ENCODE measurements around the gene COL4A3. TPM values are rescaled to one million over a fixed set of nuclear protein-coding genes. Genes with fewer than 3 reads are reported as not detected.

COL4A3 gene
- total and polyA plus RNA-seq, 2 donors = 0.94 to 2.5 TPM

DNA sequence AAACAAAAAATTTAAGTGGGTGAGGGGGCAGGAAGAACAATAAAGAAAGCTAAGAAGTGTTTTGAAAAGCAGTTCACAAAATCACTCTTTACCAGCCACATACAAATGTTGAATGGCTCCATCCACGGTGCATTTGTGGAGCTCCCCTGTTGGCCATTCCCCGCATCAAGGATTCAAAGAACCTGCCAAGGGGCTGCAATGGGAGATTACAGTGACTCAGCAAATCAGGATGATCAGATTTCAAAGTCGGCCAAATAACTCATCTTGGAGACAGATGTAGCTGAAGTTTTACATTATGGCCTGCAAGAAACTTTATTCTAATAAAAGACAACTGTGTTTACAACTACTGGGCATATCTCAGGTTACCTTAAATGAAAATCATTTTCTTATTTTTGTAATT, 26.9 kb downstream of the COL4A3 start:
- Histone ChIP-seq H3K4me1 (ENCODE audit: control insufficient read depth in 2 of 2, insufficient read depth in 2 of 2, low read length in 2 of 2) (no peaks in the 10 kb centered on the region), H3K9me3 (ENCODE audit: control insufficient read depth in 2 of 2, insufficient read depth in 1 of 2, low read length in 1 of 2) (no peaks in the 10 kb centered on the region), H3K36me3 (ENCODE audit: control insufficient read depth in 2 of 2, insufficient read depth in 2 of 2, low read length in 1 of 2) (no peaks in the 10 kb centered on the region), H3K4me3 (ENCODE audit: low read length in 2 of 2) (no peak overlapping the region), H3K27me3 (ENCODE audit: control insufficient read depth in 2 of 2, insufficient read depth in 1 of 2, low read length in 1 of 2) (no peaks in the 10 kb centered on the region), H3K27ac (ENCODE audit: low read depth in 1 of 2, low read length in 1 of 2) (no peak overlapping the region)
- DNase-seq (ENCODE audit: low read depth in 6 of 9, low spot score in 9 of 9) = no peak
- 74% methylated on average over 3 of the region's 3 CpGs for WGBS

GRCh38 chr2:227192491-227192890, 28.1 kb downstream of the COL4A3 start:
- Histone ChIP-seq H3K4me1 (ENCODE audit: control insufficient read depth in 2 of 2, insufficient read depth in 2 of 2, low read length in 2 of 2) (no peaks in the 10 kb centered on the region), H3K36me3 (ENCODE audit: control insufficient read depth in 2 of 2, insufficient read depth in 2 of 2, low read length in 1 of 2) (no peaks in the 10 kb centered on the region), H3K4me3 (ENCODE audit: low read length in 2 of 2) (no peak overlapping the region), H3K9me3 (ENCODE audit: control insufficient read depth in 2 of 2, insufficient read depth in 1 of 2, low read length in 1 of 2) (no peaks in the 10 kb centered on the region), H3K27ac (ENCODE audit: low read depth in 1 of 2, low read length in 1 of 2) (no peak overlapping the region), H3K27me3 (ENCODE audit: control insufficient read depth in 2 of 2, insufficient read depth in 1 of 2, low read length in 1 of 2) (no peaks in the 10 kb centered on the region)
- WGBS = 95% methylated on average over 3 of the region's 3 CpGs
- no peak for DNase-seq (ENCODE audit: low read depth in 6 of 9, low spot score in 9 of 9)

DNA sequence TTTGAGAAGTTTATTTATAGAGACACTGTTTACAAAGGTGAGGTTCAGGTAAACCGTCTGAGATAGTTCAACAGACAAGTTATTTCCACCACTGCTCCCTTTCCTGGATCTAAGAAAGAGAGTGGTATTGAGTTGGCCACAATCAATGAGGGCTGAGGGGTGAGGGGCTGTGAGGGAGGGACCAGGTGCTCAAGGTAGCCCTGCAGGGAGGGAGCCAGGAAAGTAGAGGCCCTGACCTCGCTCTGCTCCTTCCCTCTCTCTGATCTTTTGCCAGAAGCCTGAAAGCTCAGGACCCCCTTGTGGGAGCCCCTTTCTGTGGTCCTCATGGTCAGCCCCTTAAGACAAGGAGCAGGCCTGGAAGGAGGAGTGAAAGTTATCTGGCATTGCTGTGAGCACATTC, 29.8 kb downstream of the COL4A3 start:
- H3K4me1 ChIP-seq (ENCODE audit: control insufficient read depth in 2 of 2, insufficient read depth in 2 of 2, low read length in 2 of 2) = no peaks in the 10 kb centered on the region
- no peaks in the 10 kb centered on the region for H3K9me3 ChIP-seq (ENCODE audit: control insufficient read depth in 2 of 2, insufficient read depth in 1 of 2, low read length in 1 of 2)
- H3K27ac ChIP-seq (ENCODE audit: low read depth in 1 of 2, low read length in 1 of 2) = no peak overlapping the region
- no peak for DNase-seq (ENCODE audit: low read depth in 6 of 9, low spot score in 9 of 9)
- 81% methylated on average over 2 of the region's 2 CpGs for WGBS
- H3K36me3 ChIP-seq (ENCODE audit: control insufficient read depth in 2 of 2, insufficient read depth in 2 of 2, low read length in 1 of 2) = no peaks in the 10 kb centered on the region
- H3K4me3 ChIP-seq (ENCODE audit: low read length in 2 of 2) = no peak overlapping the region
- H3K27me3 ChIP-seq (ENCODE audit: control insufficient read depth in 2 of 2, insufficient read depth in 1 of 2, low read length in 1 of 2) = no peaks in the 10 kb centered on the region

DNA sequence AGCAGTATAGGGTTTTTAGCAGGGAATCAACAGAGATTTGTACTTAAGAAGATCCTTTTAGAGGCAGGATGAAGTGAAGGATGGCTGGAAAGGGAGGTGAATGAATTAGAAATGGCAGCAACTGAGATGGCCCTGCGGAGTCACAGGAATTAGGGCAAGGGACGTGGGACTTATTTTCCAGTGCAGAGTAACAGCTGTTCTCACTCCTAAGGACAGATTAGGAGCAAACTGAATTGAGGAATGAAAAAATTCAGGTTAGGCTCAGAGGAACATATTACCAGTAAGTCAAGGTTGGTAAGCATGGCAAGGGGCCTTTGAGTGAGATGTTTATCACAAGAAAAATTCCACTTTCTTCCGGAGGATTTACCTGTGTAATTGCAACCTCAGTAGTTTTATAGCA, 34.4 kb downstream of the COL4A3 start:
- Histone ChIP-seq H3K36me3 (ENCODE audit: control insufficient read depth in 2 of 2, insufficient read depth in 2 of 2, low read length in 1 of 2) (no peaks in the 10 kb centered on the region), H3K9me3 (ENCODE audit: control insufficient read depth in 2 of 2, insufficient read depth in 1 of 2, low read length in 1 of 2) (no peaks in the 10 kb centered on the region), H3K4me3 (ENCODE audit: low read length in 2 of 2) (no peak overlapping the region), H3K4me1 (ENCODE audit: control insufficient read depth in 2 of 2, insufficient read depth in 2 of 2, low read length in 2 of 2) (no peaks in the 10 kb centered on the region), H3K27ac (ENCODE audit: low read depth in 1 of 2, low read length in 1 of 2) (no peak overlapping the region), H3K27me3 (ENCODE audit: control insufficient read depth in 2 of 2, insufficient read depth in 1 of 2, low read length in 1 of 2) (no peaks in the 10 kb centered on the region)
- DNase-seq (ENCODE audit: low read depth in 6 of 9, low spot score in 9 of 9) = no peak
- 92% methylated on average over 3 of the region's 3 CpGs for WGBS

DNA sequence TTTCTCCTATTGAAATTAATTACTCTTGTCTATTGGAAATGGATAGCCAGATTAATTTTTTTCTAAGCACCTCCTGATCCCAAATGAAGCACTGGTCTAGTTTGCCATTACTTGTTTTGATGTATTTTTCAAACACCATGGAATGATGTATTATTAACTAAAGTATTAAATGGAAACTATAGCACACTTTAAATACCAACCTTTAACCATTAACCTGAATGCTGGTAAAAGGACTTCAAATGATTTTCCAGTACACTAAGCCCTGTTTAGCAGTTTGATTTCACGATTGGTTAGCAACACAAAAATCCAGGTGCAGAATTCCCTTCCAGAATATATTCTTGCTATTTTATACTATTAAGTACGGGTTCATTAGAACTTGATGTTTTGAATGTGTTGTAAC, 37.3 kb downstream of the COL4A3 start:
- H3K36me3 ChIP-seq (ENCODE audit: control insufficient read depth in 2 of 2, insufficient read depth in 2 of 2, low read length in 1 of 2) = no peaks in the 10 kb centered on the region
- no peak for DNase-seq (ENCODE audit: low read depth in 6 of 9, low spot score in 9 of 9)
- no peaks in the 10 kb centered on the region for H3K27me3 ChIP-seq (ENCODE audit: control insufficient read depth in 2 of 2, insufficient read depth in 1 of 2, low read length in 1 of 2)
- WGBS = 94% methylated on average over 2 of the region's 2 CpGs
- no peaks in the 10 kb centered on the region for H3K9me3 ChIP-seq (ENCODE audit: control insufficient read depth in 2 of 2, insufficient read depth in 1 of 2, low read length in 1 of 2)
- H3K4me1 ChIP-seq (ENCODE audit: control insufficient read depth in 2 of 2, insufficient read depth in 2 of 2, low read length in 2 of 2) = no peaks in the 10 kb centered on the region
- H3K27ac ChIP-seq (ENCODE audit: low read depth in 1 of 2, low read length in 1 of 2) = no peak overlapping the region
- no peak overlapping the region for H3K4me3 ChIP-seq (ENCODE audit: low read length in 2 of 2)

GRCh38 chr2:227204452-227204851, 40.0 kb downstream of the COL4A3 start:
- Histone ChIP-seq H3K4me1 (ENCODE audit: control insufficient read depth in 2 of 2, insufficient read depth in 2 of 2, low read length in 2 of 2) (no peaks in the 10 kb centered on the region), H3K27me3 (ENCODE audit: control insufficient read depth in 2 of 2, insufficient read depth in 1 of 2, low read length in 1 of 2) (no peaks in the 10 kb centered on the region), H3K27ac (ENCODE audit: low read depth in 1 of 2, low read length in 1 of 2) (no peak overlapping the region), H3K36me3 (ENCODE audit: control insufficient read depth in 2 of 2, insufficient read depth in 2 of 2, low read length in 1 of 2) (no peaks in the 10 kb centered on the region), H3K9me3 (ENCODE audit: control insufficient read depth in 2 of 2, insufficient read depth in 1 of 2, low read length in 1 of 2) (no peaks in the 10 kb centered on the region), H3K4me3 (ENCODE audit: low read length in 2 of 2) (no peak overlapping the region)
- 98% methylated on average over 4 of the region's 4 CpGs for WGBS
- no peak for DNase-seq (ENCODE audit: low read depth in 6 of 9, low spot score in 9 of 9)

DNA sequence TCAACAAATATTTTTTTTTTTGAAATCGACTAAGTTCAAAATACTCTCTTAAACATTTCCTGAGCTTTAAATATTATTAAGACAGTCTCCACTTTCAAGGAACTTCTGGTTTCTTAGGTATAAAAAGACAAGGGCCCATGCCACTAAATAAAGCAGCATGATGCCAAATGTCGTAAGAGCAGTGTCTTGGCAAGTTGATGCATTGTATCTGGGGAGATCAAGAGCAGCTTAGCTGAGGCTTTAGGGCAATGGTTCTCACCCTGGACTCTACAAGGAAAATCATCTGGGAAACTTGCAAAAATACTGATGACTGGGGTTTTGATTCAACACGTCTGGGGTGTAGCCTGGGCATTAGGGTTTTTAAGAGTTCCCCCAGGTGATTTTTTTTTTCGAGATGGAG, 41.3 kb downstream of the COL4A3 start:
- H3K4me1 ChIP-seq (ENCODE audit: control insufficient read depth in 2 of 2, insufficient read depth in 2 of 2, low read length in 2 of 2) = no peaks in the 10 kb centered on the region

GRCh38 chr2:227206406-227206805, 42.0 kb downstream of the COL4A3 start:
- no peak overlapping the region for H3K4me3 ChIP-seq (ENCODE audit: low read length in 2 of 2)
- 93% methylated on average over 9 of the region's 9 CpGs for WGBS
- DNase-seq (ENCODE audit: low read depth in 6 of 9, low spot score in 9 of 9) = no peak
- no peak overlapping the region for H3K27ac ChIP-seq (ENCODE audit: low read depth in 1 of 2, low read length in 1 of 2)
- H3K36me3 ChIP-seq (ENCODE audit: control insufficient read depth in 2 of 2, insufficient read depth in 2 of 2, low read length in 1 of 2) = no peaks in the 10 kb centered on the region
- no peaks in the 10 kb centered on the region for H3K27me3 ChIP-seq (ENCODE audit: control insufficient read depth in 2 of 2, insufficient read depth in 1 of 2, low read length in 1 of 2)
- no peaks in the 10 kb centered on the region for H3K9me3 ChIP-seq (ENCODE audit: control insufficient read depth in 2 of 2, insufficient read depth in 1 of 2, low read length in 1 of 2)
- no peaks in the 10 kb centered on the region for H3K4me1 ChIP-seq (ENCODE audit: control insufficient read depth in 2 of 2, insufficient read depth in 2 of 2, low read length in 2 of 2)

More for the DNA sequence above, 41.3 kb downstream of the COL4A3 start:
- Histone ChIP-seq H3K27ac (ENCODE audit: low read depth in 1 of 2, low read length in 1 of 2) (no peak overlapping the region), H3K9me3 (ENCODE audit: control insufficient read depth in 2 of 2, insufficient read depth in 1 of 2, low read length in 1 of 2) (no peaks in the 10 kb centered on the region), H3K36me3 (ENCODE audit: control insufficient read depth in 2 of 2, insufficient read depth in 2 of 2, low read length in 1 of 2) (no peaks in the 10 kb centered on the region), H3K27me3 (ENCODE audit: control insufficient read depth in 2 of 2, insufficient read depth in 1 of 2, low read length in 1 of 2) (no peaks in the 10 kb centered on the region), H3K4me3 (ENCODE audit: low read length in 2 of 2) (no peak overlapping the region)
- DNase-seq (ENCODE audit: low read depth in 6 of 9, low spot score in 9 of 9) = no peak
- 90% methylated on average over 4 of the region's 4 CpGs for WGBS

GRCh38 chr2:227207573-227207972, 43.1 kb downstream of the COL4A3 start:
- H3K9me3 ChIP-seq (ENCODE audit: control insufficient read depth in 2 of 2, insufficient read depth in 1 of 2, low read length in 1 of 2) = no peaks in the 10 kb centered on the region
- no peaks in the 10 kb centered on the region for H3K27me3 ChIP-seq (ENCODE audit: control insufficient read depth in 2 of 2, insufficient read depth in 1 of 2, low read length in 1 of 2)
- no peak for DNase-seq (ENCODE audit: low read depth in 6 of 9, low spot score in 9 of 9)
- no peak overlapping the region for H3K27ac ChIP-seq (ENCODE audit: low read depth in 1 of 2, low read length in 1 of 2)
- H3K4me1 ChIP-seq (ENCODE audit: control insufficient read depth in 2 of 2, insufficient read depth in 2 of 2, low read length in 2 of 2) = no peaks in the 10 kb centered on the region
- no peak overlapping the region for H3K4me3 ChIP-seq (ENCODE audit: low read length in 2 of 2)
- no peaks in the 10 kb centered on the region for H3K36me3 ChIP-seq (ENCODE audit: control insufficient read depth in 2 of 2, insufficient read depth in 2 of 2, low read length in 1 of 2)
- WGBS = 76% methylated on average over 2 of the region's 2 CpGs

GRCh38 chr2:227214622-227215041, 50.2 kb downstream of the COL4A3 start:
- Histone ChIP-seq H3K9me3 (ENCODE audit: control insufficient read depth in 2 of 2, insufficient read depth in 1 of 2, low read length in 1 of 2) (no peaks in the 10 kb centered on the region), H3K27ac (ENCODE audit: low read depth in 1 of 2, low read length in 1 of 2) (no peak overlapping the region), H3K4me1 (ENCODE audit: control insufficient read depth in 2 of 2, insufficient read depth in 2 of 2, low read length in 2 of 2) (no peaks in the 10 kb centered on the region), H3K27me3 (ENCODE audit: control insufficient read depth in 2 of 2, insufficient read depth in 1 of 2, low read length in 1 of 2) (no peaks in the 10 kb centered on the region), H3K4me3 (ENCODE audit: low read length in 2 of 2) (no peak overlapping the region), H3K36me3 (ENCODE audit: control insufficient read depth in 2 of 2, insufficient read depth in 2 of 2, low read length in 1 of 2) (no peaks in the 10 kb centered on the region)
- 93% methylated on average over 3 of the region's 3 CpGs for WGBS
- no peak for DNase-seq (ENCODE audit: low read depth in 6 of 9, low spot score in 9 of 9)
